Karpas-422 (cell line): ENCODE data around the gene SUCO. TPM values are rescaled to one million over a fixed set of nuclear protein-coding genes. Genes with fewer than 3 reads are reported as not detected.

Experiments used
- DNase-seq: peaks from one replicate; pipeline ENCODE4 v3.0.0-alpha.2; 2015
- H2AFZ ChIP-seq: fragments of 200-600 bp; sonication (generic); 2 replicates; pipeline ENCODE4 v1.6.1; 2014; ENCODE audit warnings: antibody characterized with exemption, low read length, mixed read lengths
- H3K27ac ChIP-seq: fragments of 200-600 bp; sonication (generic); 2 replicates; pipeline ENCODE4 v1.5.1; 2014; ENCODE audit warnings: mild to moderate bottlenecking, low read length, moderate library complexity
- H3K27me3 ChIP-seq: fragments of 200-600 bp; sonication (generic); 2 replicates; pipeline ENCODE4 v1.6.1; 2014; ENCODE audit warnings: low read length, mixed read lengths
- H3K36me3 ChIP-seq: fragments of 200-600 bp; sonication (generic); 2 replicates; pipeline ENCODE4 v1.6.1; 2014; ENCODE audit warnings: low read length, mixed read lengths; ENCODE audit not compliant: insufficient read depth
- H3K4me1 ChIP-seq: fragments of 200-600 bp; sonication (generic); 2 replicates; pipeline ENCODE4 v1.6.1; 2014; ENCODE audit warnings: mild to moderate bottlenecking, low read length, mixed read lengths
- H3K4me2 ChIP-seq: fragments of 200-600 bp; sonication (generic); 2 replicates; pipeline ENCODE4 v1.6.1; 2014; ENCODE audit warnings: low read length, low read depth, mild to moderate bottlenecking; ENCODE audit not compliant: poor library complexity, severe bottlenecking
- H3K4me3 ChIP-seq: fragments of 200-600 bp; sonication (generic); 2 replicates; pipeline ENCODE4 v1.5.1; 2014; ENCODE audit warnings: mild to moderate bottlenecking, antibody characterized with exemption, low read length, mixed read lengths
- H3K79me2 ChIP-seq: fragments of 200-600 bp; sonication (generic); 2 replicates; pipeline ENCODE4 v1.6.1; 2014; ENCODE audit warnings: mild to moderate bottlenecking, low read length, mixed read lengths
- H3K9ac ChIP-seq: fragments of 200-600 bp; sonication (generic); 2 replicates; pipeline ENCODE4 v1.6.0; 2014; ENCODE audit warnings: low read length
- H3K9me2 ChIP-seq: fragments of 200-600 bp; sonication (generic), shearing (Covaris generic); replicated peaks from 2 replicates; pipeline ENCODE4 v1.6.0; 2014; ENCODE audit warnings: mild to moderate bottlenecking, low read length, moderate library complexity; ENCODE audit not compliant: insufficient read depth
- H3K9me3 ChIP-seq: fragments of 300-700, 200-600 bp; sonication (generic); 2 replicates; pipeline ENCODE4 v1.6.1; 2014; ENCODE audit warnings: low read length, mixed read lengths
- H4K20me1 ChIP-seq: fragments of 200-600 bp; sonication (generic); 2 replicates; pipeline ENCODE4 v1.6.1; 2014; ENCODE audit warnings: mild to moderate bottlenecking, antibody characterized with exemption, low read length, low read depth; ENCODE audit not compliant: insufficient read depth
- total RNA-seq: library from RNA; depleted of rRNA; stranded (reverse); fragments of >200 nt; shearing (Covaris generic); gene quantifications from 2 replicates; pipeline ENCODE4 v1.2.3, GENCODE V29; 2014; ENCODE audit warnings: low replicate concordance

SUCO gene
- total RNA-seq, 1 experiment from 2014 or later, result 52.3 TPM

GRCh38 chr1:172623748-172624147 is 90.8 kb downstream of the SUCO start:
- H3K4me1 ChIP-seq, result no peaks in the 10 kb centered on the region
- DNase-seq, result no peak
- no peaks in the 10 kb centered on the region; the same call in 1 of the 2 replicates for H3K9me3 ChIP-seq
- no peaks in the 10 kb centered on the region for H3K27me3 ChIP-seq
- no peak overlapping the region for H3K27ac ChIP-seq
- no peak overlapping the region for H3K4me3 ChIP-seq
- H2AFZ ChIP-seq, result no peak overlapping the region
- no peaks in the 10 kb centered on the region for H3K9me2 ChIP-seq
- no peaks in the 10 kb centered on the region for H3K79me2 ChIP-seq
- no peaks in the 10 kb centered on the region for H4K20me1 ChIP-seq
- no peak overlapping the region for H3K4me2 ChIP-seq
- no peaks in the 10 kb centered on the region for H3K36me3 ChIP-seq
- H3K9ac ChIP-seq, result no peak overlapping the region

- Histone ChIP-seq H3K4me3 (no peak overlapping the region), H3K27ac (no peak overlapping the region), H4K20me1 (no peaks in the 10 kb centered on the region), H3K36me3 (no peaks in the 10 kb centered on the region), H3K4me2 (no peak overlapping the region), H3K9ac (no peak overlapping the region), H2AFZ (no peak overlapping the region), H3K79me2 (no peaks in the 10 kb centered on the region), H3K9me3 (no peaks in the 10 kb centered on the region), H3K27me3 (no peaks in the 10 kb centered on the region), H3K9me2 (no peaks in the 10 kb centered on the region), H3K4me1 (no peaks in the 10 kb centered on the region)
- no peak for DNase-seq
Measured at GRCh38 chr1:172626845-172627244, 93.9 kb downstream of the SUCO start.

- Histone ChIP-seq H3K79me2 (no peaks in the 10 kb centered on the region), H3K36me3 (no peaks in the 10 kb centered on the region), H3K27ac (no peak overlapping the region), H3K4me3 (no peak overlapping the region), H3K4me2 (no peak overlapping the region), H3K9me3 (no peaks in the 10 kb centered on the region), H2AFZ (no peak overlapping the region), H3K9ac (no peak overlapping the region), H4K20me1 (no peaks in the 10 kb centered on the region), H3K9me2 (no peaks in the 10 kb centered on the region), H3K27me3 (no peaks in the 10 kb centered on the region), H3K4me1 (no peaks in the 10 kb centered on the region)
- no peak for DNase-seq
Measured at GRCh38 chr1:172627702-172628101, 94.8 kb downstream of the SUCO start.

GRCh38 chr1:172628401-172628800 is 95.5 kb downstream of the SUCO start:
- Histone ChIP-seq H3K9me3 (no peaks in the 10 kb centered on the region), H4K20me1 (no peaks in the 10 kb centered on the region), H3K4me1 (no peaks in the 10 kb centered on the region), H3K9ac (no peak overlapping the region), H3K4me3 (no peak overlapping the region), H2AFZ (no peak overlapping the region), H3K9me2 (no peaks in the 10 kb centered on the region), H3K79me2 (no peaks in the 10 kb centered on the region), H3K4me2 (no peak overlapping the region), H3K27ac (no peak overlapping the region), H3K27me3 (no peaks in the 10 kb centered on the region), H3K36me3 (no peaks in the 10 kb centered on the region)
- no peak for DNase-seq

DNA sequence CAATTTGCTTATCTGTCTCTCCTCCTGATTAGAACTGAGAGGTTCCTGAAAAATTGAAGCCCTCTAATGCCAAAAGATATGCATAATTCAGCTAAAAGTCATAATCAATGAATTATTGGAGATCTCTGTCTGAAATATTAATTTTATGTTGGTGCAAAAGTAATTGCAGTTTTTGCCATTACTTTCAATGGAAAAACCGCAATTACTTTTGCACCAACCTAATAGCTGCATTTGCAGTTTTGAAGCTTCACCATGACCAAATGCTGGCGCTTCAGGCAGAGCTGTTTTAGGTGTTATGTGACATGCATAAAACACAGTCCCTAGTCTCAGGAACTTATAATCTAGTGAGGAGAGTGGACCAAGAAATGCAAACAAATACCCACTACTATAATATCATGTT is 96.2 kb downstream of the SUCO start:
- Histone ChIP-seq H3K27ac (no peak overlapping the region), H4K20me1 (no peaks in the 10 kb centered on the region), H3K36me3 (no peaks in the 10 kb centered on the region), H3K9me3 (no peaks in the 10 kb centered on the region), H3K27me3 (no peaks in the 10 kb centered on the region), H3K9ac (no peak overlapping the region), H3K4me1 (no peaks in the 10 kb centered on the region), H2AFZ (no peak overlapping the region), H3K9me2 (no peaks in the 10 kb centered on the region), H3K79me2 (no peaks in the 10 kb centered on the region), H3K4me2 (no peak overlapping the region), H3K4me3 (no peak overlapping the region)
- DNase-seq, result no peak

GRCh38 chr1:172629638-172630037 is 96.7 kb downstream of the SUCO start:
- Histone ChIP-seq H3K9me2 (no peaks in the 10 kb centered on the region), H3K27me3 (no peaks in the 10 kb centered on the region), H3K9ac (no peak overlapping the region), H3K79me2 (no peaks in the 10 kb centered on the region), H3K4me1 (no peaks in the 10 kb centered on the region), H3K9me3 (no peaks in the 10 kb centered on the region), H3K4me3 (no peak overlapping the region), H2AFZ (no peak overlapping the region), H3K36me3 (no peaks in the 10 kb centered on the region), H3K27ac (no peak overlapping the region), H4K20me1 (no peaks in the 10 kb centered on the region), H3K4me2 (no peak overlapping the region)
- DNase-seq, result no peak

DNA sequence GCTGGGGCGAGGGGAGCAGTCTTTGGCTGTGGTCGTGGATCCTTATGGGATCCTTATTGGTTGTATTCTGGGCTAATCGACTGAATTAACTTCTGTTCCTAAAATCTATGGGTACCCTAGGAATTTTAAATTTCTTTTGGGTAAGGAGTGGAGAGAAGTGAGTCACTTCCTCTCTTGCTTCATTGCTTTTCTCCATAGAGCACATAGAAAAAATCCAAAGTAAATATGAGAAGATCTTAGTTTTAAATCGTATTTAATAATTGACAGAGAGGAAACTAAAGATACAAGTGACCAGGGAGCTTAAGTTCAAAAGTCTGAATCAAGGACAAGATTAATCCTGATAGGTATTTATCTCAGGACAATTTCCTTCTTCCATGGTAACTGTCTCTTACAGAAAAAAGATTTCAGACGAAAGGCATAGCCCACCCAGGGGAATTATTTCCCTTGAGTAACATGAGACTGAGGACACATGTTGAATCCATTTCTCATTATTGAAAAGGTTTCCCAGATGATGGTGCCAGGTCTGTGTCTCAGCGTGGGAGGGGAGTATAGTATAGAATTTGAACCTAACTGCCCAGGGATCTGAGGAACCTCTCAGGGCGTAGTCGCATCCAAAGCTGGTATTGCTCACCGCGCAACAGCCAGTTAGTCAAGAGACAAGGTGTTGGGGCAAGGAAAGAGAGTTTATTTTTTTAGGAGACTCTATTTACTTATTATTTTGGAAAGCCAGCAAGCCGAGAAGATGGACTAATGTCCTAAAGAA is 97.3 kb downstream of the SUCO start:
- H3K4me3 ChIP-seq, result no peak overlapping the region
- no peaks in the 10 kb centered on the region for H3K36me3 ChIP-seq
- H3K4me1 ChIP-seq, result no peaks in the 10 kb centered on the region
- no peak overlapping the region for H2AFZ ChIP-seq
- H3K9me2 ChIP-seq, result no peaks in the 10 kb centered on the region
- H4K20me1 ChIP-seq, result no peaks in the 10 kb centered on the region
- H3K9ac ChIP-seq, result no peak overlapping the region
- H3K4me2 ChIP-seq, result no peak overlapping the region
- no peak for DNase-seq
- H3K27me3 ChIP-seq, result no peaks in the 10 kb centered on the region
- H3K79me2 ChIP-seq, result no peaks in the 10 kb centered on the region
- H3K9me3 ChIP-seq, result no peaks in the 10 kb centered on the region
- H3K27ac ChIP-seq, result no peak overlapping the region

DNA sequence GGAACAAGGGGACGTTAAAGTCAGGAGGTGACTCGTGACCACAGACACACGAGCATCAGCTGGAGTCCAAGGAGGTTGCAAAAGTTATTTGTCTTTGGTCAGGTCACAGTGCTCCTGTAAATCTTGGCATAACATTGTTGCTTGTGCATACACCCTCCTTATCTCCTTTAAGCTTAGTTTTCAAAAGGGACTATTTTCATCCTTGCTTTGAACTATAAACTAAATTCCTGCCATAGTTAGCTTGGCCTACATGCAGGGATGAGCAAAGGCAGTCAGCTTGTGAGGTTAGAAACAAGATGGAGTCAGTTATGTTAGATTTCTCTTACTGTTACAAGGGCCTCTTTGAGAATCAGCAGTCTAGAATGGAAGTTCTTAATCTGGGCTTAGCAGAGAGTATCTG is 97.9 kb downstream of the SUCO start:
- Histone ChIP-seq H3K9me2 (no peaks in the 10 kb centered on the region), H3K79me2 (no peaks in the 10 kb centered on the region)

More for the DNA sequence above, 97.9 kb downstream of the SUCO start:
- no peak for DNase-seq
- Histone ChIP-seq H3K27ac (no peak overlapping the region), H4K20me1 (no peaks in the 10 kb centered on the region), H3K9me3 (no peaks in the 10 kb centered on the region), H3K4me2 (no peak overlapping the region), H3K4me1 (no peaks in the 10 kb centered on the region), H3K36me3 (no peaks in the 10 kb centered on the region), H2AFZ (no peak overlapping the region), H3K4me3 (no peak overlapping the region), H3K27me3 (no peaks in the 10 kb centered on the region), H3K9ac (no peak overlapping the region)
